NK-92 treated with Interleukin-12 subunit alpha and Interleukin-12 subunit beta, amount 100 ng/mL, for 24 hours (cell line): ENCODE measurements around the gene NTRK1.

Experiments
- DNase-seq: peaks from one replicate; lab custom pipeline; 2025; lab: John Stamatoyannopoulos, UW

NTRK1 gene

DNA sequence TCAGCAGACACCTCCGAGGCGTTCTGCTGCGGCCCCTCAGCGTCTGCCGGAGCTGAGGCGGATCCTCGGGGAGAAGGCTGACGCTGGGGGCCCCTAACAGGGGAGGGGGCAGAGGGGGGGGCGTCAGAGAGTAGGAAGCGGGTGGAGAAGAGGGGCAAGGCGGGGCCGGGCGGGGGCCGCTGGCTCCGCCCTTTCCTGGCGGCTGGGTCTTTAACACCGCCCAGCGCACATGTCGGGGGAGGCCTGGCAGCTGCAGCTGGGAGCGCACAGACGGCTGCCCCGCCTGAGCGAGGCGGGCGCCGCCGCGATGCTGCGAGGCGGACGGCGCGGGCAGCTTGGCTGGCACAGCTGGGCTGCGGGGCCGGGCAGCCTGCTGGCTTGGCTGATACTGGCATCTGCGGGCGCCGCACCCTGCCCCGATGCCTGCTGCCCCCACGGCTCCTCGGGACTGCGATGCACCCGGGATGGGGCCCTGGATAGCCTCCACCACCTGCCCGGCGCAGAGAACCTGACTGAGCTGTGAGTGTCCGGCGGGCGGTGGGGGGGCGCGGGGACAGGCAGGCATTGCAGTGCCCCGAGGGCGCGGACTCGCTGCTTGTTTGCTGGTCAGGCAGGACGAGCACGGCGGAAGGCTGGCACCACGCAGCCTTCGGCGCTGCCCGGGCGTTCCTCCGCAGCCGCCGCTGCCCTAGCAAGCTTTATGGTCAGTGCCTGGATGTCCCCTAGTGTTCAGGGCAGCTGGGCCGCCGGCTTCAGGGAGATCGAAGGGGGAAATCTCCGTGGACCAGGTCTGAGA is at the start of gene NTRK1:
Gene NTRK1, plus strand, starts transcription at position 238 of the 796 bp plus-strand sequence. Its CDS starts 70 bp downstream, at position 308.
- DNase-seq: no peak

DNA sequence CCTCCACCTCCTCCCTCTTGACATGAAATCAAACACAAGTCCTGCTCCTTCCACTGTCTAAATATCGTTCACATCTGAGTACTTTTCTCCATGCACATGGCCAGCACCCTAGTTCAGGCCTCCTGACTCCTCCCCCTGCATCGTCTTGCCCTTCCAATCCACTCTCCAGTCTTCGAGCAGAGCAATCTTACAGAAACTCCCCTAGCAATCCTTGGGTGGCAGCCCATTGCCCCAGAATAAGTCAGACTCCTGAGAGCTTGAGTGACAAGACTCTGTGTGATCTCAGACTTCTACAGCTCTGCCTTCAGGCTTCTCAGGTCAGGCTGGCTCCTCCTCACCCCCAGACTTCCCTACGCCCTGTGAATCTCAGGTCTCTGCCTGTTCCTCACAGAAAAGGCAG is 49.5 kb upstream of the NTRK1 start:
- DNase-seq: no peak

DNA sequence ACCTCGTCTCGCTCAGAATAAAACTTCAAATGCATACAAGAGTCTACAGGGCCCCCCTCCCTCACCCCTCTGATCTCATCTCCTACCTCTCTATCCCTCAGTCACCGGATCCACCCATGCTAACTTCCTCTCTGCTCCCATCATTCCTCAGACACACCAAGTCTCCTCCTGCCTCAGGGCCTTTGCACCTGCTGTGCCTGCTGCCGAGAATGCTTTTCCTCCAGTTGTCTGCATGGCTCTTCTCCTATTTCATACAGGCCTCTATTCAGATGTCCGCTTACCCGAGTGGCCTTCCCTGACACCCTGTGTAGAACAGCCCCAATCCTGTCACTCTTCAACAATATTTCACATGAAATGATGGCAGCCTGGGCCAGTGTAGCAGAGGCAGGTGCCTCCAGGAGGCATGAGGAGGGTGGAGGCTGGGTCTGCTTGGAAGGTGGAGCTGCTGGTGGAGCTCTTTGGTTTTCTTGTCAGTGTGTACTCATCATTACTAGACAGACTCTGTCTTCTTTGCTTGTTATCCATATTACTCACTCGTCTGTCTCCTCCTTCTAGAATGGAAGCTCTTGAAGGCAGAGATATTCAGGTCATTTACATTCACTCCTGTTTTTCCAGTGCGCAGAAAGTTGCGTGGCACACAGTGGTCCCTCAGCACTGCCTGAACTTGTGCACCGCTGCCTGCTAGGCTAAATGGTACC is 48.2 kb upstream of the NTRK1 start:
- DNase-seq: no peak

DNA sequence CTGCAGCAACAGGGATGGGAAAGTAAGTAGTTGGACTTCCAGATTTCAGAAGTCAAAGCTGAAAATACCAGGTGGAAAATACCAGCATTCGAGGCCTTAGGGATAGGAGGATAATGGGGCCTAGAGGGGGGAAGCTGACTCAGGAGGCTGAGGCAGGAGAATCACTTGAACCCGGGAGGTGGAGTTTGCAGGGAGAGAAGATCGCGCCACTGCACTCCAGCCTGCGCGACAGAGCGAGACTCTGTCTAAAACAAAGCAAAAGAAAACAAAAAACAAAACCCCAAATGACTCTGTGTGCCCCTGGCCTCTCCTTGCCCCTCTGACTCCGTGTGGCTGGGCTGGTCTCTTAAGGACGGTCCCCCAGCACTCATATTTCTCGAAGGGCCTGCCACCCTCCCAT is 47.4 kb upstream of the NTRK1 start:
- no peak for DNase-seq

DNA sequence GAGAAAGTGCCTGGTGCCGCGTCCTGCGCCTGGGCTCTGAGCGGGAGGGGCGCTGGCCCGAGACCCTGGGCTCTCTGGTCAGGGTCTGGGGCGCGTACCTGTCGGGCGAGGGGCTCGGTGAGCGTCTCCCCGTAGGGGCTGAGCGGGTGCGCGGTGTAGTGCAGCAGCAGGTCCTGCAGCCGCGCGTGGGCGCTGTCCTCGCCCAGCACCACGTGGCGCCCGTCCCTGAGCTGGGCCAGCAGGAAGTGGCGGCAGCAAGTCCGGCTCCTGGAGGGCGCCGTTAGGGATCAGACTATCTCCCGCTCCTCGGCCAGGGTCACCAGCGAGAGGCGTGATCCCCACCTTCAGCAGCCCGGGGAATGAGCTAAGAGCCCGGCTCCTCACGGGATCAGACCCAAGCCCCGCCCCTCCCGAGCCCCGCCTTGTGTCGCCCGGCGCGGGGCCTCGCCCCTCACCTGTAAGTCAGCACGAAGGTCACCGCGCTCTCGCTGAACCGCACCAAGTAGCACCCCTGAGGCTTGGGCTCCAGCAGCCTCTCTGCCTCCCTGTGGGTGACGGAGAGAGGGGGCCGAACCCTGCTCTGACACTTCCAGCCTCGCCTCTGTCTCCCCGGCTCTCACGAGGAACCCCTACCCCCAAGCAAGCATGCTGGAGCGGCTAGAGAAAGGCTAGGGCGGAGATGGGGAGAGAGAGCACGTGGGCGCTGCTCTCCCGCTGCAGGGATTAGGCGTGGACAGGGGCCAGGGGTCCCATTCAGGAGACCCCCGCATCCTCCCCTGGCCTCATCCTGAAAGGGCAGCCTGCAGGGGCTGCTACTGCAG is 46.7 kb upstream of the NTRK1 start:
- DNase-seq: peak; percentile 51

DNA sequence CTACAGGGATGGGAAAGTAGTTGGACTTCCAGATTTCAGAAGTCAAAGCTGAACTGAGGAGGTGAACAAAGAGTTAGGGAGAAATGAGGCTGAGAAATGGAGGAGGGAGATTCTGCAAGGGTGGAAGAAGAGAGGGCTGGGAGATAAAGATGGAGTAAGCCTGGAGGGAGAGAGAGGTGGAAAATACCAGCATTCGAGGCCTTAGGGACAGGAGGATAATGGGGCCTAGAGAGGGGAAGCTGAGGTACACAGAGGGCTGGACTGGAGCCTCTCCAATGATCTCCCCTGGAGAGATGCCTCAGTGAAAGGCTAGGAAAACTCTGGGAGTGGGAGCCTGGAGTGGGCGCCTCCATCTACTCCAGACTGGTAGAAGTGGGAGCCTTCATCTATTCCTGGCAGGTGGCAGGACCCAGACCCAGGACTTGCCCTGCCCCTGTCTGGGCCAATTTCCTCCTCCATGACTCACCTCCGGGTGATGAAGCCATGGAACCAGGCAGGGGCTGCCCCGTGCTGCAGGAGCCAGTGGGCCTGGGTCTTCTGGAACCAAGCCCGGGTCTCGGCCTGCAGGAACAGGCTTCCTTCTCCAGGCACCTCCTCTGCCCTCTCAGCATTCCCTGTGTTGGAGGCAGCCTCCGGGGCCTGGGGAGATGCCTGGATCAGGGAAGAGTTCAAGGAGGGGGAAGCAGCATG is 45.9 kb upstream of the NTRK1 start:
- DNase-seq: peak; percentile 25

DNA sequence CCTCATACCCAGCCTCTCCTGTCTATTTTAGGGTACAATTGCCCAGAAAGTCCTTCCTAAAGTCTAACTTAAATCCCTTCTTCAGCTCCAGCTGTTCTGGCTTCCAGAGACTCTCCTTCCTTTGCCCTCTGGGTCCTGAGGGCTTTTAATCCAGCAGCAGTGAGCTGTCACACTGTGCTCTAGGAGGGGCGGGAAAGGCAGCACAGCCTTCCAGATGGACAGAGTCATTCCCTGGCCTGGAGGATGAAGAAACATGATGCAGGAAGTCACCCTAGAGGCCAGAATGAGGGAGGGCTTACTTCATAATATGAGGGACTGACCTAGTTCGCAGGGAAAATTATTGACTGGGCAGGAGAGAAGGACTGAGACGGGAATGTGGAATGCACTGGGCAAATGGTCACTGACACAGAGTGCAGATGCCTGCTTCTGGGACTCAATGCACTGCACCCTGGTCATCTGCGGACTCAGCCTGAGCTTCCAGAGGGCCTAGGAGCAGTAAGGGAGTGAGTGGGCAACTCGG is 45.3 kb upstream of the NTRK1 start:
- no peak for DNase-seq

DNA sequence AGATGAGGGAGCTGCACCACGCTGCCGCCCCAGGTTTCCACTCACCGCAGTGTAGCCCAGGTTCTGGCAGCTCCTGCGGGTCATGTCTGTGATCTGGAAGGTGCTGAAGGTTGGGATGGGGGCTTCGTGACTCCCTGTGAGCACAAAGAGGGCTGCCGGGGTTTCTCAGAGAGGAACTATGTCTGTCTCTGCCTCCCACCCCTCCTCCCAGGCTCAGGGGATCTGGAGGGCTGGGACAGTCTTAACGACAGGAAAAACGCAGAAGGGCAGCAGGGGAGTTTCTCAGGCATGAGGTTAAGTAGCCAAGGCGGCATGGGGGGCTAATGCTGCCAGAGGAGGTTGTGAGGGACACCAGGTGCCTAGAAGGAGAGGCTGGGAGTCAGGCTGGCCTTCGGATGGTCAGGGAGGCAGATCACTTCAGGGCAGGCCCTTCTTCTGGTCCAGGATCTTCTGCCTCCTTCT is 44.7 kb upstream of the NTRK1 start:
- DNase-seq: no peak

DNA sequence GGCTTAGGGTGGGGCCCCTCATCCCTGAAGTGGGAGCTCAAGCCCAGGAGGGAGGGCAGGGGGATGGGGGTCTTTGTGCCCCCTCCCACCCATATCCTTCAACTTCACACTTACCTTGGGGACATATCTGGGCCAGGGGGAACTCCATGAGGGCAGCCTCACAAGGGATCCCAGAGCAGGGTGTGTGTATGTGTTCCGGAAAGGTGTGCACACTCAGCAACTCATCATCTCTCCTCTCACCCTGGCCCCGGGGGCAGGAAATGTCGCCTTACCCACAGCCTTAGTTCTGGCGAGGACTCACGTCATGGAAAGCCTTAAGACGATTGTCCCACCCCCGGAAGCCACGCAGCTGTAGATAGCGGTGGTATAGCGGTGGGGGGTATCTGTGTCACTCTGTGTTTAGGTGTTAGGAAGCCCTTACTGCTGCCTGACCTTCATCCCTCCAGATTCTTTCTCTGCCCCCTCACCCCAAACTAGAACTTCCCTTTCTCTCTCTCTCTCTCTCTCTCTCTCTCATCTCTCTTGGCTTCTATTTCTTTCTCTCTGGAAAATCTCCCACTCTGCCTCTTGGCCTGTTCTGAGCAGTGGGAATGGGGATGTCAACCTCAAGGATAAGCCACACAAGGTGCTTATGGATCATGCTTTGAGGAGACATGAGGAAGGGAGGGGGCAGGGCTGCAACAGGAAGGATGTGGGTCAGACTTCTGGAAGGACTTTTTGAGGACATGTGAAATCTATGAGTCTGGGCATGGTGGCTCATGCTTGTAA is 43.9 kb upstream of the NTRK1 start, which contains the start of gene SH2D2A:
Gene SH2D2A, minus strand, starts transcription at position 288 of the 768 bp plus-strand sequence. Its CDS starts 140 bp downstream, at position 148.
- peak; percentile 92 for DNase-seq

DNA sequence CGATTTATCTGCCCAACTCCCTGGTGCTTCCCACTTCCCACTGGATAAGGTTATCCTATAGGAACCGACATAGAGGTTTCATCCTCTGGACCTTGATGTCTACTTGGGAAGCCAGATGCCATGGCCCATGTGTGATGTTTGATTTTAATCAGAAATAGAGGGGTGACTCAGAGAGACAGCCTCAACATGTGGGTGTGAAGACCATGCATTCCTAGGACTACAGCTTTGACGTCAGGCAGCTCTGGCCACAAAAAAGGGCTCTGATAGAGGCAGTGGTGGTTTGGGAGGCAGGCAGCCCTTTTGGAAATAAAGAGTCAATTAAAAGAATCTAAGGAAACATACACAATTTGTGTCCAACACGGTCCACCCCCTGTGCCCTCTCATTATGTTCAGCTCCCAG is 38.9 kb upstream of the NTRK1 start:
- no peak for DNase-seq

DNA sequence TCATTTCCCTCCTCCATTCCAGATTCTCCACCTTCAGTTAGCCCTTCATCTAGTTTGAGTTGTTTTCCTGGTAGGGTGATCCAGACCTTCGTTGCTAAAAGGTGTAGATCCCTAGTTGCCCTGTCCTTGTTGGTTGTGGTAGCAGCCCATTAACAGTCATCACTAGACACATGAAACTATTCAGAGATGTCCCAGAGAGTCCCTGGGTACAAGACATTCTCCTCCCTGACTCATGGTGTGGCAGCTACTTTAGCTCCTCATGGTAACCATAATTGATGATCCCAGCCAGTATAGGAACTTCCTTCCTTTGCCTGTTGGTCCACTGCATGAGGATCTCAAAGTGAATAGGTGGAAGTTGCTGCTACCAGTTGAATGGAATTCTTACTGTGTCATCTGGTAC is 38.0 kb upstream of the NTRK1 start:
- no peak for DNase-seq

DNA sequence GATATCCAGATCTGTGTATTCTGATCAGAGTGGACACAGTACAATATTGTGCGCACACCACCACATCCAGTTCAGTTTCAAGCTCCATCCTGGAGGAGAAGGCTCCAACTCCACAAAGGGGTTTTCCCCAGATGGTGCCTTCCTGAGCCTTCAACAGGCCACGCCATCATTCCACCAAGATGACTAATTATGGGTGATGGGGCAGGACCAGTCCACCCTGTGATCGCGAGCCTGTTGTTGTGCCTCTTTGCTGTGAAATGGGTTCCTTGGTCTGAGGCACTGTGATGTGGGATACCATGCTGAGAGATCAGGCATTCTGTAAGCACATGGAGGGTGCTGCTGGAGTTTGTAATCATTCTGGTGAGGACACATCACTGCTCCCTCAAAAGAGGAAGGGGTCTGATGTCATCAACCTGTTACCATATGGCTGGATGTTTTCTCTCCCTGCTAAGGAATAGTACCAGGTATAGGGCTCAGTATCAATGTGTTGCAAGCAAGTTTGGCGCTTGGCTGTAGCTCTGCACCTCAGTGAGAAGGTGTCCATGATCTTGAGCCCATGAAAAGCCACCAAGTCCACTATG is 37.4 kb upstream of the NTRK1 start:
- DNase-seq: no peak

DNA sequence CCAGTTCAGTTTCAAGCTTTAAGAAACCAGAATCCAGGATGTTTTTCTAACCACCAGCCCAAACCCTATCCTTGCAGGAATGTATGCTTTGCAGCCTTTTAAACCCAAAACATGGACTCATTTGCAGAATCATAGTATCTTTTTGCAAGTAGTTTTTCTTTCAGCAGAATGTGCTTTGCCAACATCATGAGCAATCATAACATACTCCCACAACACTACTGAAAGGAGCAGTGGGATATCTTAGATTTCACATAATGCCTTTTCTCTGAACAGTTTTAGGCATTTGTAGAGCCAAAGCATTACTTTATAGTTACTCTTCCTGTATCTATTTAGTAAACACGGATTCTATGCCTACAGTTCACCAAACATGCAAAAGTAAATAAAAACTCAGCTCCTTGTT is 34.0 kb upstream of the NTRK1 start:
- no peak for DNase-seq

DNA sequence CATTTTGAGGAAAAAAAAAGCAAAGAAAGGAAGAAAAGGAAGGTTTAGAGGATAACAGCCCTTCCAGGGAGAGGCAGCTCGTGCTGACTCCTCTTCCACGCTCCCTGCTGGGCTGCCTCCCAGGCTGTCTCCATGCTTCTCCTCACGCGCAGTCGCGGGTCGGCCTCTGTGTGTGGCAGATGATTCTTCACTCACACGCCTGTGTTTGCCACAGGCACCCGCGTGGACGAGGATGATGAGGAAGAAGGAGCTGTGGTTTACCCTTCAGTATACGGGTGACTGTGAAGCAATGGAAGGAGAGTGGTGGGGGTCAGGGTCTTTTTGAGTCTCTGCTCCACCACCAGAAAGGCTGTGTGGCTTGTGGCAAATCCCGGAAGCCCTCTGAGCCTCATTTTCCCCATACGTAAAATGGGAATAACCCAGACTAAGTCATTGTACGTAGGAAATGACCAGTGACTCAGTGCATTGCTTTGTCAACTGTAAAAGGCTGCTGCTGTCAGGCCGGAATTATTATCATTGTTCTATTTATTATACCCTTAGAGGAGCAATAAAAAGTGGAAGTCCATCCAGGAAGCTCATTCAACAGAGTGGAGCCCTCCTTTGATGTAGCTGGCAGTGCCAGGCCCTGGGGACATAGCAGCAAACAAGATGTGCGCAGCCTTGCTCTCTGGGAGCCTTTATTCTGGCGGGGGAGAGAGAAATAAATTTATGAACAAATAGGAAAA is 32.1 kb upstream of the NTRK1 start:
- DNase-seq: no peak

DNA sequence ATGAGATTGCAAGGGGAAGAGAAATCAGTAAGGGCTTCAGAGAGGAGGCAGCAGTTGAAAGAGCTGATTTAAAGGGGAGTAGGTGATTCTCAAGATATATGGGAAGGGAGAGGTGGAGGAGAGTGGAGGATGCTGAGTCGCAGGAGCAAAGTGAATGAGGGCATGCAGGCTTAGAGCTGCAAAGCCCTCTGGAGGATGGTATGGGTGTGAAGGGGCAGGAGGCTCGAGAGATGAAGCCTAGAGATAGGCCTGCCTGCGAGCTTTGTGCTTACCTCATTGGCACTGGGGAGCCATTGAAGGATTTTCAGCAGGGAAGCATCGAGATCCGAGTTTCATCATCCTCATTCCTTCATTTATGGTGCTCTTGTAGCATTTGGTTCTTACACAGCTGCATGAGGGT is 28.2 kb upstream of the NTRK1 start:
- no peak for DNase-seq

DNA sequence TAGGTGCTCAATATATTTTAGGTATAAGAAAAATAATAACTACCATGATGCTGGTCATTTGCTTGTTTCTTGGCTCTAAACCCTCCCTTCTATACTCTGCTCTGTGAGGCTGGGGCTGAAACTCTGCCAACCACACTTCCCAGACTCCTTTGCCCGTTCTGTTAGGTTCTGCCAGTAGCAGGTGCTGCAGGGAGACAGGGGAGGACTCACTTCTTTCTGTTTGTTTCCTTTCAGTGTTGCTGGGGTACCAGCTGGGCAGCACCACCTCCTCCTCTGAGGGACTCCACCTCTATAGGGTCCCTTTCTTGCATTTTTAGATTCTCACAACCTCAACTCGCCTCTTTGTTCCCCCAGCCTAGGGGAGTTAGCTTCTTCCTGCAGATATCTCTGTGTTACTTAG is 27.1 kb upstream of the NTRK1 start:
- DNase-seq: no peak

DNA sequence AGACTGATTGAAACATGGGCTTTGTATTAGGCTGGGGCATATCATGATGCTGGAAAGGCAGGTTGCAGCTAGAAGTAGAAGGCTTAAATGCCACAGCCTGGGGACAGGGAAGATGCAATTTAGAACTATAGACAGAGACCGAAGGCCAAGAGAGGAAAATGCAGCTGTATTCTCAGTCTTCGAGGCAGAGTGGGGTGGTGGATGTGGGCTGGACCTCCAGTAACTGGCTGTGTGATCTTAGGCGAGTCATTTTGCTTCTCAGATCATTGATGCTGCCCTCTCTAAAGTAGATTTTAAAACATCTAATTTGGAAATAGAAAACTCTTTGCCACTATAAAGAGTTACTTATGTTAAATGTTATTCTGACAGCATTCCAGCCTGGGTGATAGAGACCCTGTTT is 26.3 kb upstream of the NTRK1 start:
- DNase-seq: no peak

DNA sequence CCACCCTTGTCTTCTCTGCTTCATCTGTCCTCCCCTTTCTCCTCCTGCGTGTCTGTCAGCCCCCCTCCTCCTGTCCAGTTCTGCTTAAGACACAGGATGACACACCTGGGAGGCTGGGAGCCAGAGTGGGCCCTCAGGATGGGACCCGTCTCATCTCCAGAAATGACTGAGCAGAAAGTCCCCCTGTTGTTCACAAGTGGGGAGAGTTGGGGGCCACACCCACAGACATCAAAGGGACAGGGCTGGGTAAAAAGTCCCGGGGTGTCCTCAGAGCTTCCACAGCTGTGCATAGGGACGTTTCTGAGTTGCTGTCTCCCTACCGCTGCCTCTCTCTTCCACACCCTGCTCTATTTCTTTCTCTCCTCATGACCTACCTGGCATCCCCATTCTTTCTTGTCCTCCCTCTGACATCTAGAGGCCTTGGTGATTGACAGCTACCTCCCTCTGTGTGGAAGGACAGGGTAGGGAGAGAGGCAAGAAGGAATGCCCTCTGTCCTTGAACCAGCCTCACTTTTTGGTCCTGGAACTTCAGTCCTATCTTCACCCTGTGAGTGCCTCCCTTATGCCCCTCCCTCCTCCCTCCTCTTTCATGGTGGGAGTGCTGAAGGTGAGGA is 24.5 kb upstream of the NTRK1 start:
- DNase-seq: no peak

DNA sequence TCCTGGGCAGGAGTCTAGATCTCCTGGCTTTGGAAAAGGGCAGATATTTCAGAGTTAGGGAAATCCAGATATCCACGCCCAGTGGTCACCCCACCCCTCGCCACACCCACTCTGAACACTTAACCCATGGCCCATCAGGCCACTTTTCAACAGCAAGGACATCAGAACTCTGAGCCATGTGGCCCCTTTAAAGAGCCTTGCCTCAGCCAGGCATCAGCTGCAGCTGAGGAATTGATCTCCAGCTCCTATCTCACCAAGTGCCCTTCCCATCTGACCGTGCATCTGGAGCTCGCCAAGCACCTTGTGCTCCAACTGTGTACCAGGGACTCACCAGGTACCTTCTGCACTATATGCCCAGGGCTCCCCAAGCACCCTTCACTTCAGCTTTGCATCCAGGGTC is 23.8 kb upstream of the NTRK1 start:
- DNase-seq: no peak
